HEK293 (cell line): ENCODE measurements around the gene PIGW.

Experiments
- CTCF ChIA-PET: fragments of 350-600 bp; formaldehyde crosslinking; extraction: SDS; loops from one replicate; lab custom pipeline; 2021; ENCODE audit warnings: antibody characterized with exemption; lab: Yijun Ruan, JAX
- POLR2A ChIA-PET: fragments of 300-600 bp; formaldehyde crosslinking; extraction: SDS; loops from one replicate; lab custom pipeline; 2020; ENCODE audit warnings: antibody characterized with exemption, inconsistent platforms; lab: Yijun Ruan, JAX
- H3K27ac ChIP-seq: fragments of 200-500 bp; sonication (Bioruptor generic); 2 replicates; pipeline ENCODE4 v1.5.1; 2014; ENCODE audit warnings: low read depth, low read length, control low read depth, inconsistent platforms; ENCODE audit errors: extremely low read depth
- H3K36me3 ChIP-seq, 2 experiments: fragments of 200-500 bp in 1 of 2; sonication (Bioruptor generic) in 1 of 2; 1 replicate in 1 of 2; 2 replicates in 1 of 2; pipeline ENCODE4 v1.5.1; 2014 to 2017; ENCODE audit warnings: inconsistent platforms in 2 of 2, low read length in 2 of 2; ENCODE audit not compliant: control insufficient read depth in 2 of 2, insufficient read depth in 1 of 2
- H3K4me1 ChIP-seq: fragments of 200-500 bp; sonication (Bioruptor generic); 2 replicates; pipeline ENCODE4 v1.5.1; 2014; ENCODE audit warnings: mild to moderate bottlenecking, low read length, inconsistent platforms; ENCODE audit not compliant: control insufficient read depth, insufficient read depth
- H3K4me3 ChIP-seq: 2 replicates; pipeline ENCODE4 v1.5.1; 2011; ENCODE audit warnings: low read depth, mild to moderate bottlenecking, control low read depth, low read length, moderate library complexity
- H3K9me3 ChIP-seq: fragments of 200-500 bp; sonication (Bioruptor generic); 2 replicates; pipeline ENCODE4 v1.5.1; 2014; ENCODE audit warnings: low read depth, low read length, inconsistent platforms; ENCODE audit not compliant: control insufficient read depth, insufficient read depth
- BCL11B ChIP-seq: fragments of 450-650 bp; formaldehyde crosslinking; IDR thresholded peaks from 2 replicates; pipeline ENCODE4 v1.5.1; 2016; ENCODE audit warnings: low read depth, missing biosample characterization, missing genetic modification characterization
- KLF10 ChIP-seq: fragments of 450-650 bp; IDR thresholded peaks from 2 replicates; pipeline ENCODE4 v1.5.1; 2018; ENCODE audit warnings: missing biosample characterization, mild to moderate bottlenecking, missing genetic modification characterization
- KLF7 ChIP-seq: fragments of 450-650 bp; formaldehyde crosslinking; IDR thresholded peaks from 2 replicates; pipeline ENCODE4 v1.5.1; 2016; ENCODE audit warnings: missing biosample characterization, missing genetic modification characterization, borderline replicate concordance
- OVOL3 ChIP-seq: fragments of 450-650 bp; formaldehyde crosslinking; IDR thresholded peaks from 2 replicates; pipeline ENCODE4 v1.5.1; 2016; ENCODE audit warnings: missing biosample characterization, missing genetic modification characterization
- SCRT2 ChIP-seq: fragments of 450-650 bp; formaldehyde crosslinking; IDR thresholded peaks from 2 replicates; pipeline ENCODE4 v1.5.1; 2016; ENCODE audit warnings: missing biosample characterization, missing genetic modification characterization
- ZBTB11 ChIP-seq: fragments of 450-650 bp; formaldehyde crosslinking; conservative IDR thresholded peaks from 2 replicates; pipeline ENCODE4 v1.5.1; 2016; ENCODE audit warnings: low read depth, missing biosample characterization, missing genetic modification characterization
- ZBTB20 ChIP-seq: fragments of 450-650 bp; formaldehyde crosslinking; IDR thresholded peaks from 2 replicates; pipeline ENCODE4 v1.5.1; 2016; ENCODE audit warnings: missing biosample characterization, missing genetic modification characterization
- ZBTB7A ChIP-seq: fragments of 450-650 bp; formaldehyde crosslinking; IDR thresholded peaks from 2 replicates; pipeline ENCODE4 v1.5.1; 2016; ENCODE audit warnings: low read depth, missing biosample characterization, missing genetic modification characterization
- ZFP37 ChIP-seq: fragments of 450-650 bp; formaldehyde crosslinking; IDR thresholded peaks from 2 replicates; pipeline ENCODE4 v1.5.1; 2016; ENCODE audit warnings: missing biosample characterization, missing genetic modification characterization
- ZFP69B ChIP-seq: fragments of 450-650 bp; formaldehyde crosslinking; IDR thresholded peaks from 2 replicates; pipeline ENCODE4 v1.5.1; 2016; ENCODE audit warnings: missing biosample characterization, missing genetic modification characterization
- ZNF2 ChIP-seq: fragments of 450-650 bp; formaldehyde crosslinking; IDR thresholded peaks from 2 replicates; pipeline ENCODE4 v1.5.1; 2016; ENCODE audit warnings: missing biosample characterization, missing genetic modification characterization
- ZNF26 ChIP-seq: fragments of 450-650 bp; formaldehyde crosslinking; IDR thresholded peaks from 2 replicates; pipeline ENCODE4 v1.5.1; 2016; ENCODE audit warnings: missing biosample characterization, missing genetic modification characterization
- ZNF280D ChIP-seq: fragments of 450-650 bp; formaldehyde crosslinking; IDR thresholded peaks from 2 replicates; pipeline ENCODE4 v1.5.1; 2016; ENCODE audit warnings: missing biosample characterization, missing genetic modification characterization
- ZNF426 ChIP-seq: fragments of 450-650 bp; formaldehyde crosslinking; IDR thresholded peaks from 2 replicates; pipeline ENCODE4 v1.5.1; 2017; ENCODE audit warnings: missing biosample characterization, missing genetic modification characterization, mild to moderate bottlenecking, inconsistent platforms, moderate library complexity
- ZNF518A ChIP-seq: fragments of 450-650 bp; formaldehyde crosslinking; conservative IDR thresholded peaks from 2 replicates; pipeline ENCODE4 v1.5.1; 2016; ENCODE audit warnings: low read depth, missing biosample characterization, missing genetic modification characterization
- ZNF529 ChIP-seq: fragments of 450-650 bp; formaldehyde crosslinking; IDR thresholded peaks from 2 replicates; pipeline ENCODE4 v1.5.1; 2017; ENCODE audit warnings: missing genetic modification characterization, missing biosample characterization; ENCODE audit not compliant: insufficient replicate concordance
- ZNF580 ChIP-seq: fragments of 450-650 bp; formaldehyde crosslinking; IDR thresholded peaks from 2 replicates; pipeline ENCODE4 v1.5.1; 2016; ENCODE audit warnings: missing biosample characterization, missing genetic modification characterization
- ZNF585B ChIP-seq: fragments of 450-650 bp; formaldehyde crosslinking; IDR thresholded peaks from 2 replicates; pipeline ENCODE4 v1.5.1; 2016; ENCODE audit warnings: missing biosample characterization, missing genetic modification characterization
- ZNF596 ChIP-seq: fragments of 450-650 bp; IDR thresholded peaks from 2 replicates; pipeline ENCODE4 v1.5.0; 2018; ENCODE audit warnings: missing biosample characterization, mild to moderate bottlenecking, missing genetic modification characterization, moderate library complexity
- ZNF623 ChIP-seq: fragments of 450-650 bp; formaldehyde crosslinking; IDR thresholded peaks from 2 replicates; pipeline ENCODE4 v1.5.1; 2016; ENCODE audit warnings: missing biosample characterization, missing genetic modification characterization
- ZNF777 ChIP-seq: fragments of 450-650 bp; formaldehyde crosslinking; IDR thresholded peaks from 2 replicates; pipeline ENCODE4 v1.5.1; 2017; ENCODE audit warnings: missing biosample characterization, missing genetic modification characterization, borderline replicate concordance

PIGW gene

GRCh38 chr17:36533935-36534839 is 600 bp upstream of the PIGW start (continued):
- TF ChIP-seq ZBTB11 (peak; percentile 80), KLF10 (tag by site-specific recombination) (0 out of 2 replicates have a peak, but pooled peaks have one; percentile 15), ZNF585B (tag by site-specific recombination) (no peak), ZNF2 (tag by site-specific recombination) (peak; percentile 84), ZNF426 (tag by site-specific recombination) (0 out of 2 replicates have a peak, but pooled peaks have one; percentile 6), KLF7 (tag by site-specific recombination) (peak; percentile 48; the same call in 1 of the 2 replicates), BCL11B (0 out of 2 replicates have a peak, but pooled peaks have one; percentile 54), ZNF529 (tag by site-specific recombination) (no peak), ZFP37 (peak; percentile 32; the same call in 1 of the 2 replicates), ZBTB7A (peak; percentile 42; the same call in 1 of the 2 replicates), ZBTB20 (tag by site-specific recombination) (peak; percentile 66), ZNF777 (tag by site-specific recombination) (peak; percentile 31; the same call in 1 of the 2 replicates)

- H3K27ac ChIP-seq: peak overlapping the region; percentile 94
- CTCF ChIA-PET: interaction anchor here (0.6 to 1.6 kb wide), 5 partner anchors 15 to 559 kb away, joined by 3 to 4 read pairs (median 3); partner anchors contain the start of gene MRM1
- H3K9me3 ChIP-seq: no peaks in the 10 kb centered on the region
- H3K36me3 ChIP-seq: peaks cover 44 to 53% of the 10 kb centered on the region in 2 experiments
- H3K4me1 ChIP-seq: 0 out of 2 replicates have a peak, but pooled peaks cover 3% of the 10 kb centered on the region
- POLR2A ChIA-PET: interaction anchor here (0.6 to 4.5 kb wide), 7 partner anchors 10 to 67 kb away, joined by 3 to 81 read pairs (median 3); partner anchors contain the start of genes GGNBP2 and MRM1
- H3K4me3 ChIP-seq: peak overlapping the region; percentile 91
- peak; percentile 100 for TF ChIP-seq ZNF280D (tag by site-specific recombination)
- TF ChIP-seq ZNF623 (tag by site-specific recombination): no peak; the same call in 1 of the 2 replicates
- TF ChIP-seq OVOL3 (tag by site-specific recombination): no peak
- 0 out of 2 replicates have a peak, but pooled peaks have one; percentile 70 for TF ChIP-seq ZFP69B (tag by site-specific recombination)
- TF ChIP-seq SCRT2 (tag by site-specific recombination): no peak
- TF ChIP-seq ZNF596 (tag by site-specific recombination): no peak
- TF ChIP-seq ZNF518A (tag by site-specific recombination): peak; percentile 60; the same call in 1 of the 2 replicates
- TF ChIP-seq ZNF26 (tag by site-specific recombination): no peak
- peak; percentile 87 for TF ChIP-seq ZNF580 (tag by site-specific recombination)
Observed at GRCh38 chr17:36535669-36536081, 888 bp downstream of the PIGW start.
